ENCODE measurements around the gene LCN15.

LCN15 gene

GRCh38 chr9:136754626-136755301, 9.6 kb downstream of the LCN15 start:
- no peak for TF ChIP-seq CTCF (IDR thresholded peaks at IDR 0.05; ENCODE audit: insufficient read depth, missing control alignments)
- no peak for DNase-seq (ENCODE audit: insufficient read length, low spot score)
- FAIRE-seq = no peak

GRCh38 chr9:136754059-136754572, 10.2 kb downstream of the LCN15 start:
- DNase-seq (ENCODE audit: insufficient read length, low spot score) (no peak), FAIRE-seq (no peak)
- no peak for TF ChIP-seq CTCF (IDR thresholded peaks at IDR 0.05; ENCODE audit: insufficient read depth, missing control alignments)

GRCh38 chr9:136753371-136754058, 10.8 kb downstream of the LCN15 start:
- TF ChIP-seq CTCF (IDR thresholded peaks at IDR 0.05; ENCODE audit: insufficient read depth, missing control alignments) = no peak
- no peak for FAIRE-seq
- no peak for DNase-seq (ENCODE audit: insufficient read length, low spot score)

- DNase-seq (ENCODE audit: insufficient read length, low spot score) (no peak), FAIRE-seq (no peak)
- no peak for TF ChIP-seq CTCF (IDR thresholded peaks at IDR 0.05; ENCODE audit: insufficient read depth, missing control alignments)
These were observed 12.5 kb downstream of the LCN15 start for GRCh38 chr9:136751814-136752213.

GRCh38 chr9:136751244-136751643, 13.1 kb downstream of the LCN15 start:
- FAIRE-seq = no peak
- no peak for DNase-seq (ENCODE audit: insufficient read length, low spot score)
- TF ChIP-seq CTCF (IDR thresholded peaks at IDR 0.05; ENCODE audit: insufficient read depth, missing control alignments) = no peak

GRCh38 chr9:136750526-136750925, 13.8 kb downstream of the LCN15 start:
- TF ChIP-seq CTCF (IDR thresholded peaks at IDR 0.05; ENCODE audit: insufficient read depth, missing control alignments) = no peak
- FAIRE-seq (no peak), DNase-seq (ENCODE audit: insufficient read length, low spot score) (no peak)
